ENCODE data around the gene KIAA1217.

Gene KIAA1217

GRCh38 chr10:24574578-24575155, 365.7 kb downstream of the KIAA1217 start:
- TF ChIP-seq ZFX (IDR thresholded peaks at IDR 0.05) (no peak), CTCF (conservative IDR thresholded peaks at IDR 0.05) (no peak)
- no peak overlapping the region for H3K27ac ChIP-seq

GRCh38 chr10:24575481-24576002, 366.6 kb downstream of the KIAA1217 start:
- TF ChIP-seq ZFX (IDR thresholded peaks at IDR 0.05): no peak
- TF ChIP-seq CTCF (conservative IDR thresholded peaks at IDR 0.05): no peak
- H3K27ac ChIP-seq: no peak overlapping the region

GRCh38 chr10:24579448-24579847, 370.5 kb downstream of the KIAA1217 start:
- TF ChIP-seq CTCF (conservative IDR thresholded peaks at IDR 0.05) (no peak), ZFX (IDR thresholded peaks at IDR 0.05) (no peak)
- no peak overlapping the region for H3K27ac ChIP-seq

GRCh38 chr10:24579906-24580305, 371.0 kb downstream of the KIAA1217 start:
- no peak for TF ChIP-seq CTCF (conservative IDR thresholded peaks at IDR 0.05)
- TF ChIP-seq ZFX (IDR thresholded peaks at IDR 0.05): no peak
- no peak overlapping the region for H3K27ac ChIP-seq

GRCh38 chr10:24589265-24589664, 380.3 kb downstream of the KIAA1217 start:
- TF ChIP-seq ZFX (IDR thresholded peaks at IDR 0.05): no peak
- no peak for TF ChIP-seq CTCF (conservative IDR thresholded peaks at IDR 0.05)
- H3K27ac ChIP-seq: no peak overlapping the region

GRCh38 chr10:24590697-24591457, 381.9 kb downstream of the KIAA1217 start:
- TF ChIP-seq CTCF (conservative IDR thresholded peaks at IDR 0.05) (no peak), ZFX (IDR thresholded peaks at IDR 0.05) (no peak)

GRCh38 chr10:24596217-24596930, 387.4 kb downstream of the KIAA1217 start:
- TF ChIP-seq ZFX (IDR thresholded peaks at IDR 0.05) (no peak), CTCF (conservative IDR thresholded peaks at IDR 0.05) (no peak)
- H3K27ac ChIP-seq: no peak overlapping the region

More at GRCh38 chr10:24590697-24591457, 381.9 kb downstream of the KIAA1217 start:
- H3K27ac ChIP-seq: no peak overlapping the region
